ENCODE data around the gene OST4. TPM values are rescaled to one million over a fixed set of nuclear protein-coding genes. Genes with fewer than 3 reads are reported as not detected.
"Not testable (repeated sequence)": the region's sequence is repeated elsewhere in the genome, so short reads cannot be mapped to it uniquely, and the experiment has no call there.

The OST4 gene
- 411 TPM for total RNA-seq
- long read RNA-seq, transcript OST4-203 (3 exons, 561 nt), result major isoform, 152 of 156 reads
- long read RNA-seq, partial matches to known transcripts, result 1 of 156 reads
- long read RNA-seq, other reads (novel, unspliced or antisense), result 1 of 156 reads

DNA sequence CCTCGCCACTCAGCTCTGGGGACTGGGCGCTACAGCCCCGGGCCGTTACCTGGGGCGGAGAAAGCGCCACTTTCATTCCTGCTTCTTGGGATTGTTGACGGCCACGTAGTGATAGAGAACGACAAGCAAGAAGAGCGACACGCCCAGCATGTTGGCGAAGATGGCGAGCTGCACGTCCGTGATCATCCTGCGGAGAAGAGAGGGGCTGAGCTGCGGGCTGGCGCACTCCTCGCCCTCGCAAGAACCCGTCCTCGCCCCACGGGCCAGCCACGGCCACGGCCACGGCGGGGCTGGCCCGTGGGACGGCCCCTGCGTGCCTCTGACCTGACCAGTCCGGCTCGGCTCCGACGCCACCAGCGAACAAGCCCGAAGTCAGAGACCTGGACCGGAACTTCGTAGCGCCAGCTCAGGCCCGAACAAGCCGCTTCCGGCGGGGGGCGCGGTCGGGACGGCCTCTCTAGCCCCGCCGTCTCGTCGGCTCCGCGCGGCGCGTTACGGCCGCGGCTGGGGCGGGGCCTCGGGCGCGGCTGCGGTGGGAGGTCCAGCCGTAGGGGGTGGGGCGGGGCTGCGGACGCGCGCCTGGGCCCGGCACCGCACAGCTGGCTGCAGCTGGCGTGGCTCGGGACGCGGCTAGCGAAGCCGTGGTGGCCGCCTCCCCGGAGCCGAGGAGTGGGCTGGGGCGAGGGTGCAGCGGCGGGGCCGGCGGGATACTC lies at the start of gene OST4:
OST4 (minus strand) TSS at position 378 of the 713 bp plus-strand sequence.
- ATAC-seq, result peak; percentile 96
- intact Hi-C loops (cut with DNase I), result loop anchor here (2.0 to 5.0 kb wide), 2 partner anchors 21 to 39 kb away; partner anchors contain the start of genes AGBL5 and TMEM214
- DNase-seq (ENCODE audit: missing footprints), result peak; percentile 98

GRCh38 chr2:27119330-27119670 lies 47.8 kb upstream of the OST4 start:
- intact Hi-C loops (cut with DNase I); DNase-seq (ENCODE audit: missing footprints); ATAC-seq: not testable (repeated sequence)

- intact Hi-C loops (cut with DNase I), result no loop called here
- ATAC-seq (no peak), DNase-seq (ENCODE audit: missing footprints) (no peak)
These were observed 47.3 kb upstream of the OST4 start, which contains the start of gene CGREF1 for GRCh38 chr2:27118525-27119329. Gene CGREF1, minus strand, starts transcription at chr2:27119128. Its CDS starts 14,762 bp downstream, at chr2:27104366.

GRCh38 chr2:27117995-27118524 lies 46.6 kb upstream of the OST4 start:
- intact Hi-C loops (cut with DNase I), result no loop called here
- DNase-seq (ENCODE audit: missing footprints) (no peak), ATAC-seq (no peak)

DNA sequence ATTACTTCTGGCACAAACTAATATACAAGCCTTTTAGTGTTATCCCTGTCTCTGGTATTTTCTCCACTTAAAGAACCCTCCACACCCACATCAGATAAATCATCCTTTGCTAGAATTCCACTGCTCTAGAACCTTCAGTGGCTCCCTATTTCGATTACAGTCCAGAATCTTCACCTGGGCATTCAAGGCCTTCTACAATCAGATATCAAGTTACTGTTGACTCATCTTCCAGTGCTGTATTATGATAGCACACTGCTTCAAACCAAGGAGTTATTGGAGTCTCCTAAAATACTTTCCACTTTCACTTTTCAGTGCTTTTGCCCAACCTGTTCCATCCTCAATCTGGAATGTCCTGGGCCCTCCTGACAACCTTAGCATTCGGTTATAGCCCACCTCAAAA lies 44.1 kb upstream of the OST4 start:
- intact Hi-C loops (cut with DNase I), result no loop called here
- DNase-seq (ENCODE audit: missing footprints) (no peak), ATAC-seq (no peak)

DNA sequence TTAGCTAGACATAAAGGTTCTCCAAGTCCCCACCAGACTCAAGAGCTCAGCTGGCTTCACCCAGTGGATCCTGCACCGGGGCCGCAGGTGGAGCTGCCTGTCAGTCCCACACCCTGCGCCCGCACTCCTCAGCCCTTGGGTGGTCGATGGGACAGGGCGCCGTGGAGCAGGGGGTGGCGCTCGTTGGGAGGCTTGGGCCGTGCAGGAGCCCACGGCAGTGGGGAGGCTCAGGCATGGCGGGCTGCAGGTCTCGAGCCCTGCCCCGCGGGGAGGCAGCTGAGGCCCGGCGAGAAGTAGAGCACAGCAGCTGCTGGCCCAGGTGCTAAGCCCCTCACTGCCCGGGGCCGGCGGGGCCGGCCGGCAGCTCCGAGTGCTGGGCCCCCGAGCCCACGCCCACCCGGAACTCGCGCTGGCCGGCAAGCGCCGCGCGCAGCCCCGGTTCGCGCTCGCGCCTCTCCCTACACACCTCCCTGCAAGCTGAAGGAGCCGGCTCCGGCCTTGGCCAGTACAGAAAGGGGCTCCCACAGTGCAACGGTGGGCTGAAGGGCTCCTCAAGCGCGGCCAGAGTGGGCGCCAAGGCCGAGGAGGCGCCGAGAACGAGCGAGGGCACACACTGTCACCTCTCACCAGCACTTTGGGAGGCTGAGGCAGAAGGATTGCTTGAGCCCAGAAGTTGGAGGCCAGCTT lies 40.1 kb upstream of the OST4 start:
- intact Hi-C loops (cut with DNase I); DNase-seq (ENCODE audit: missing footprints); ATAC-seq: not testable (repeated sequence)

DNA sequence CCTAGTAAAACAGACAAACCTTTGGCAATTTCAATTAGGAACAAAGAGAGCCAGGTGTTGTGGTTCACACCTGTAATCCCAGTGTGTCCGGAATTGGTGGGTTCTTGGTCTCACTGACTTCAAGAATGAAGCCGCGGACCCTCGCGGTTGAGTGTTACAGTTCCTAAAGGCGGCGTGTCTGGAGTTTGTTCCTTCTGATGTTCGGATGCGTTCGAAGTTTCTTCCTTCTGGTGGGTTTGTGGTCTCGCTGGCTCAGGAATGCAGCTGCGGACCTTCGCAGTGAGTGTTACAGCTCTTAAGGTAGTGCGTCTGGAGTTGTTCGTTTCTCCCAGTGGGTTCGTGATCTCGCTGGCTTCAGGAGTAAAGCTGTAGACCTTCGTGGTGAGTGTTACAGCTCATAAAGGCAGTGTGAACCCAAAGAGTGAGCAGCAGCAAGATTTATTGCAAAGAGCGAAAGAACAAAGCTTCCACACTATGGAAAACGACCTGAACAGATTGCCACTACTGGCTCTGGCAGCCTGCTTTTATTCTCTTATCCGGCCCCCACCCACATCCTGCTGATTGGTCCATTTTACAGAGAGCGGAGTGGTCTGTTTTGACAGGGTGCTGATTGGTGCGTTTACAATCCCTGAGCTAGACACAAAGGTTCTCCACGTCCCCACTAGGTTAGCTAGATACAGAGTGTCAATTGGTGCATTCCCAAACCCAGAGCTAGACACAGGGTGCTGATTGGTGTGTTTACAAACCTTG lies 39.3 kb upstream of the OST4 start:
- peak; percentile 37 for DNase-seq (ENCODE audit: missing footprints)
- intact Hi-C loops (cut with DNase I); ATAC-seq: not testable (repeated sequence)

DNA sequence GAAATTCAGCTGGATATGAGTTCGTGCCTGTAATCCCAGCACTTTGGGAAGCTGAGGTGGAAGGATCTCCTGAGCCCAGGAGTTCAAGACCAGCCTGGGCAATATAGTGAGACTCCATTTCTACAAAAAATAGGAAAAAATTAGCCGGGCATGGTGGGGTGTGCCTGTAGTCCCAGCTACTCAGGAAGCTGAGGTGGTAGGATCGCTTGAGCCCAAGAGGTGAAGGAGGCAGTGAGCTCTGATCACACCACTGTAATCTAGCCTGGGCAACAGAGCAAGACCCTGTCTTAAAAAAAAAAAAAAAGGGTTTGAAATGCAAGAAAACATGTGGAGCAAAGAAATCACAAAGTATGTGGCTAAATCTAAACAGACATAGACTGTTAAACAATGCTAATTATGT lies 37.6 kb upstream of the OST4 start:
- intact Hi-C loops (cut with DNase I), result no loop called here
- DNase-seq (ENCODE audit: missing footprints) (no peak), ATAC-seq (no peak)

- no peak for DNase-seq (ENCODE audit: missing footprints)
These were observed 36.8 kb upstream of the OST4 start for GRCh38 chr2:27108221-27108620.

DNA sequence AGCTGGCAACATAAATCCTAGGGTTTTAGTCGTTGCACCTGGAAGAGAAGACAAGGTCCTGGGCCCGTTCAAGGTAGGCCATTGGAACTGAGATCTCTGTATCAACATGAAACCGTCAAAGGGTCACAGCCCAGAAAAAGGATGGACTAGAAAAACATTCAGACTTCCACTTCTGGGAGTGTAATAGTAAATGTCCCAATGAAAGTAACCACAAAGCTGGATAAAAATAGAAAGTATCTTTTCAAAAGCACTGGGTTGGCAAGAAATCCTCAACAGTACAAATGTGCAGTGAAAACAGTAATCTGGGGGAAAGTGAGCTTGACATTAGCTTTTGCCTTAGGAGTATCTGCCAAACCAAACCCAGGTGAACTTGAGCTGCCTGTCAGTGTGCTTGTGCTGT lies 34.5 kb upstream of the OST4 start:
- no peak for ATAC-seq

More at GRCh38 chr2:27108221-27108620, 36.8 kb upstream of the OST4 start:
- no peak for ATAC-seq
- intact Hi-C loops (cut with DNase I), result no loop called here

DNA sequence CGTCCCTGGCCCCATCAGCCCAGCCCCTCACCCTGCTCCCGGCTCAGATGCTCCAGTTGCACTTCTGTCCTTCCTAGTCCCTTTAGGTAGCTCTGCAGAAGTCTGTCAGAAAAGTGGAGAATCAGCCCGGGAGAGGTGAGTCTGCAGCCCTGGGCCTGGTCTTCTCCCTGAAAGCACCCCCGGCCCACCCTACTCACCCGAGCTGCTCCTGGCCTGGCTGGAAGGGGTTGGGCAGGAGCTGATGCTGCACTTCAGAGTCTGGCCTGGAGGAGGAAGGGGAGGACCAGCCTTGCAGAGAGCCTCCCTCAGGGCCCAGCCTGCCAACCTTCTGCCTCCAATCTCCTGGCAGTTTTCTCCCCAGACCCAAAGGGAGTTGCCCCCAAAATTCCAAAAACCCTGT lies 30.9 kb upstream of the OST4 start:
- peak; percentile 59 for DNase-seq (ENCODE audit: missing footprints)

More for the DNA sequence above, 34.5 kb upstream of the OST4 start:
- intact Hi-C loops (cut with DNase I), result no loop called here
- DNase-seq (ENCODE audit: missing footprints), result no peak

DNA sequence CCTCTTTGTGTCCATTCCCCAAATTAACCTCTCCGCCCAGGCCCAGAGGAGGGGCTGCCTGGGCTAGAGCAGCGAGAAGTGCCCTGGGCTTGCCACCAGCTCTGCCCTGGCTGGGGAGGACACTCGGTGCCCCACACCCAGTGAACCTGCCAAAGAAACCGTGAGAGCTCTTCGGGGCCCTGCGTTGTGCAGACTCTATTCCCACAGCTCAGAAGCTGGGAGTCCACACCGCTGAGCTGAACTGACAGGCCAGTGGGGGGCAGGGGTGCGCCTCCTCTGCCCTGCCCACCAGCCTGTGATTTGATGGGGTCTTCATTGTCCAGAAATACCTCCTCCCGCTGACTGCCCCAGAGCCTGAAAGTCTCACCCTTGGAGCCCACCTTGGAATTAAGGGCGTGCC lies 28.6 kb upstream of the OST4 start:
- ATAC-seq, result no peak
- intact Hi-C loops (cut with DNase I), result no loop called here

More for the DNA sequence above, 30.9 kb upstream of the OST4 start:
- intact Hi-C loops (cut with DNase I), result no loop called here
- ATAC-seq, result no peak

DNA sequence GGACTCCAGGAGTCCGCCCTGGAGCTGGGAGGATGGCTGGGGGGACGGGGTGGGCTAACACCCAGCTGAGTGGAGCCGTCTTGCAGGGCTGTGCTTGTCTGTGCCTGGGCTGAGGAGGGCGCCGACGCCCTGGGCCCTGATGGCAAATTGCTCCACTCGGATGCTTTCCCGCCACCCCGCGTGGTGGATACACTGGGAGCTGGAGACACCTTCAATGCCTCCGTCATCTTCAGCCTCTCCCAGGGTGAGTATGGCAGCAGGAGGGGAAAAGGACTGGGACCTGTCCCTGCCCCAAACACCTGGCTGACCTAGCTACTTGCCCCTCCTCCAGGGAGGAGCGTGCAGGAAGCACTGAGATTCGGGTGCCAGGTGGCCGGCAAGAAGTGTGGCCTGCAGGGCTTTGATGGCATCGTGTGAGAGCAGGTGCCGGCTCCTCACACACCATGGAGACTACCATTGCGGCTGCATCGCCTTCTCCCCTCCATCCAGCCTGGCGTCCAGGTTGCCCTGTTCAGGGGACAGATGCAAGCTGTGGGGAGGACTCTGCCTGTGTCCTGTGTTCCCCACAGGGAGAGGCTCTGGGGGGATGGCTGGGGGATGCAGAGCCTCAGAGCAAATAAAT lies 28.0 kb upstream of the OST4 start:
- ATAC-seq, result no peak
- intact Hi-C loops (cut with DNase I), result loop anchor here (5.0 kb wide), 2 partner anchors 183 to 203 kb away; partner anchors contain the start of gene TRIM54
- peak; percentile 71 for DNase-seq (ENCODE audit: missing footprints)

More for the DNA sequence above, 28.6 kb upstream of the OST4 start:
- no peak for DNase-seq (ENCODE audit: missing footprints)

- no peak for ATAC-seq
- no peak for DNase-seq (ENCODE audit: missing footprints)
- intact Hi-C loops (cut with DNase I), result loop anchor here (5.0 kb wide), 2 partner anchors 185 to 205 kb away; partner anchors contain the start of gene TRIM54
These were observed 25.9 kb upstream of the OST4 start for GRCh38 chr2:27097341-27097740.

GRCh38 chr2:27096748-27097297 lies 25.4 kb upstream of the OST4 start:
- intact Hi-C loops (cut with DNase I), result loop anchor here (5.0 kb wide), 2 partner anchors 185 to 205 kb away; partner anchors contain the start of gene TRIM54
- ATAC-seq, result no peak
- peak; percentile 20 for DNase-seq (ENCODE audit: missing footprints)

DNA sequence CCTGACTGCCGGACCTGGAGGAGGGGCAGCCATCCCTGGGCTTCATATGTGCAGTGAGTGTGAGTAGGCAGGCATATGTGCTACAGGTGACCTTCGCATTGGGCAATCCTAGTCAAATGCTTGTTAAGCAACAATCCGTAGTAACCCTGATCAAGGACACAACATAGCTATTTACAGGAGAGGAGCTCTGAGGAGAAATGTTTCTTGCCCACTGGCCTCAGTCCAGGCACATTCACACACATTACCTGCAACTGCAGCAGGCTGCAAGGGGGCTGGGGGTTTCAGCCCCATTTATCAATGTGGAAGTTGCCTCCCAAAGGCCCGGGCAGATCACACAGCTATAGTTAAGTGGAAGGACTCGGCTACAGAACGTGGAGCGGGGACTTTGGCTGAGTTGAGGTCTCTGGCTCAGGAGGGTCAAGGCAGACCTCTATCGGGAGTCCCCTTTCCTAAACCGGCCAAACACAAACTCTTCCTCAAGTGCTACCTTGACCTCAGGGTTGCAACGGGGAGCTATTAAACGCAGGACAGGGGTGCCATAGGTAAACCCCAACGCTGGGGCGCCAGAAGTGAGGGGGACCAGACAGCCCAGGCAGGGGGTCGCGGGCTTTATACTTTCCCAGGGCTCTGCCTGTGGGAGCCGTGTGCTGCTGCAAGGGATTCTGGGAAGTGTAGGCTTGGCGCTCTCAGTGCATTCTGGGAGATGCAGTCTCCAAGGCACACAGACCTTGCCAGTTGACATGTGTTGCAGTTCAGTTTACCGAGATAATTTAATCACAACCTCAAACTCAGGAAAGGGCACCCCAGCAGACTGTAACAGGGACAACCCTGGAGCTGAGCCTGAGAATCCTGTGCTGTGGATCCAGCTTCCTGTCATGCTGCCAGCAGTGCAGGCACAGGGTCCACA lies 24.5 kb upstream of the OST4 start:
- intact Hi-C loops (cut with DNase I), result loop anchor here (5.0 kb wide), 2 partner anchors 186 to 206 kb away; partner anchors contain the start of gene TRIM54
- ATAC-seq (peak; percentile 88), DNase-seq (ENCODE audit: missing footprints) (peak; percentile 75)

Measured in Right ventricle myocardium inferior (tissue), 1 donor.